Measurements from ENCODE around the gene C7orf57. TPM values are rescaled to one million over a fixed set of nuclear protein-coding genes. Genes with fewer than 3 reads are reported as not detected.

C7orf57 gene
- polyA plus RNA-seq, 4 donors = 0.68 to 1.4 (median 0.75) TPM

DNA sequence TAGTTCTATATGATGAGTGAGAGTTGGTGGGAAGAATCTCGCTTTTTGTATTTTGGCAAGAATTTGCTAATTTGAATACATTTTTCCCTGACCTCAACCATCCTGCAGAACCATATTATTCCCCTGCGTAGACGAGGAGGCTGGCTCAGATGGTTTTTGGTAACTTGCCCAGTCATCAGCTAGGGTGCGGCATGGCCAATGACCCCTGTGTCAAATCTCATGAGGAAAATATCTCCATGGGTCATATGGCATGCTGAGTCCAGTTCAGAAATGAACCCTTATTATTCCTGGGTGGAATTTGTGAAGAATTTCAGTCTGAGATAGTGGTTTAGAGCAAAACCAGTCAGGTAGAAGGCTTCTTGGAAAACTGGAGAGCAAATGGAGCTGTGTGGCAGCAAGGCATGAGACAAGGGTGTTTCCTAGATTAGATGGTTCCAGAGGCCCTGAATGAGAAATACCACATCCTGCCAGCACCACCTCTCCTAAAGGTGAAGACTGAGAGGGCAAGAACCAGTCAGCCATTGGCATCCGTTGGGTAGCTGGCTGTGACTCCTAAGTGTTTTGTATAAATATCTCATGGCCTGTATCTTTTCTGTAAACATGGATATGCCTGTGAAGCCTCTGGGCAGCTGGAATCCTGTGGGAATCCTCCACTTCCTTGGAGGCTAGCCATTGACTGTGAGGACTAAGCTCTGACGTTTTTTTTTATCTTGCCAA is 47.9 kb downstream of the C7orf57 start:
- DNase-seq (ENCODE audit: low read depth in 4 of 4, low spot score in 2 of 4) = no peak

DNA sequence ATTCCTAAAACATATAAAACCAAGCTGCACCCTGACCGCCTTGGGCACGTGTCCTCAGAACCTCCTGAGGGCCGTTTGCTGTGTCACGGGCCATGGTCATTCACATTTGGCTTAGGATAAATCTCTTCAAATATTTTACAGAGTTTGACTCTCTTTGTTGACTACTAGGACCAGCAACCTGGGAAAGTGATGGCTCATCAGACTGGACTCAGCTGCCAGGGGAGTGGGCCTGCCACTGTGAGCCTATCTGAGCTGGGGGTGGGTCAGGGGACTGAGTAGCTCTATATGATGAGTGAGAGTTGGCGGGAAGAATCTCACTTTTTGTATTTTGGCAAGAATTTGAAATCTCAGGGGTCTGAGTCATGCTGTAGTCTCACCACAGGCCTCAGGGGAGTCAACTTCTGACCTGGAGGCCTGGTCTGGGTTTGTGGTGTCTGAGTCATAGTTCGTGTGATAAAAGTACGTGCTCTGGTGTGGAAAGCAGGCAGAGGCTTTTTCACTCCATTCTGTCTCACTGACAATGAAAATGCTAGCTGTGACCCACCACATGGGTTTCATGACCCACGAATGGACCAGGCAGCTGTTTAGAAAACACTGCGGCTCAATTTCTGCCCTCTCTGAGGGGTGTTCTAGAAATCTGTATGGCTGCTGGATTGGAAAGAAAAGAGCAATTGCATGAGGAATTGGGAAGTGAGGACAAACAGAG is 49.5 kb downstream of the C7orf57 start:
- no peak for DNase-seq (ENCODE audit: low read depth in 4 of 4, low spot score in 2 of 4)

DNA sequence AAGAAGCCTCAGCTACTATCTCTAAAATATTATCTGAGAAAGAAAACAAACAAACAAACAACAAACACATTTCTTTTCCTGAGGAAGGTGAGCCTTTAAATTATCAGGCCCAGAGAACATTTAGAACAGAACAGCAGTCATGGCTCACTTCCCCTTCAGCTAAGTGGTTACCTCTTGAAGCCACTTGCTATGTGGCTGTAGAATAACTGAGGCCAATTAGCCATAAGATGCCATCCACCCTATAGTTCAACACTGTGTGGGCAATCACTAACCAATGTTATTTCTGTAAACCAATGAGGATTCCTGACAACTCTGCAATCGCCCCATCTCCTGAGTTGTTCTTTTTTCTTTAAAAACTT is 50.1 kb downstream of the C7orf57 start:
- no peak for DNase-seq (ENCODE audit: low read depth in 4 of 4, low spot score in 2 of 4)

- DNase-seq (ENCODE audit: low read depth in 4 of 4, low spot score in 2 of 4) = no peak
Observed at GRCh38 chr7:48085942-48086341, 50.6 kb downstream of the C7orf57 start.

DNA sequence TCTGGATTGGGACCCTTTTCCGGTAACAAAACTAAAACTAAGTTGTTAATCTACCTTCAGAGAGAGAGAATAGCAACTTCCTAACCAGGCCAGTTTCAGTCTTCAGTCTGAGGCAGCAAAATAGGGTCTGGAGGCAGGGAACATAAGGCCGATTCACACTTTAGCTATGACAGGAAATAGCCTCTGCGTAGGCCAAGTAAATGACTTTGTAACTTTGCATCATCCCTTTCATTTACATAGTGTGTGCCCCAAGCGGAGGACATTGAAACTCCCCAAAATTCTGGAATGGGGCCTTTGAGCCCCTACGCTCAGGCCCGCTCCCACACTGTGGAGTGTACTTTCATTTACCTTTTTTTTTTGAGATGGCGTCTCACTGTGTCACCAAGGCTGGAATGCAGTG is 52.0 kb downstream of the C7orf57 start:
- DNase-seq (ENCODE audit: low read depth in 4 of 4, low spot score in 2 of 4) = no peak

- DNase-seq (ENCODE audit: low read depth in 4 of 4, low spot score in 2 of 4) = peak in 3 of 4 donors; percentile 56 to 79 (median 58)
Observed at GRCh38 chr7:48088559-48089045, 53.3 kb downstream of the C7orf57 start.

- peak in 2 of 4 donors; percentile 19 to 37 for DNase-seq (ENCODE audit: low read depth in 4 of 4, low spot score in 2 of 4)
Observed at GRCh38 chr7:48089046-48090003, 54.0 kb downstream of the C7orf57 start, which contains the start of gene UPP1. UPP1 (plus strand) TSS chr7:48089265; CDS start chr7:48094784, 5,519 bp downstream.

- peak in 2 of 4 donors; percentile 9 to 15 for DNase-seq (ENCODE audit: low read depth in 4 of 4, low spot score in 2 of 4)
Observed at GRCh38 chr7:48090095-48090805, 54.9 kb downstream of the C7orf57 start.

DNA sequence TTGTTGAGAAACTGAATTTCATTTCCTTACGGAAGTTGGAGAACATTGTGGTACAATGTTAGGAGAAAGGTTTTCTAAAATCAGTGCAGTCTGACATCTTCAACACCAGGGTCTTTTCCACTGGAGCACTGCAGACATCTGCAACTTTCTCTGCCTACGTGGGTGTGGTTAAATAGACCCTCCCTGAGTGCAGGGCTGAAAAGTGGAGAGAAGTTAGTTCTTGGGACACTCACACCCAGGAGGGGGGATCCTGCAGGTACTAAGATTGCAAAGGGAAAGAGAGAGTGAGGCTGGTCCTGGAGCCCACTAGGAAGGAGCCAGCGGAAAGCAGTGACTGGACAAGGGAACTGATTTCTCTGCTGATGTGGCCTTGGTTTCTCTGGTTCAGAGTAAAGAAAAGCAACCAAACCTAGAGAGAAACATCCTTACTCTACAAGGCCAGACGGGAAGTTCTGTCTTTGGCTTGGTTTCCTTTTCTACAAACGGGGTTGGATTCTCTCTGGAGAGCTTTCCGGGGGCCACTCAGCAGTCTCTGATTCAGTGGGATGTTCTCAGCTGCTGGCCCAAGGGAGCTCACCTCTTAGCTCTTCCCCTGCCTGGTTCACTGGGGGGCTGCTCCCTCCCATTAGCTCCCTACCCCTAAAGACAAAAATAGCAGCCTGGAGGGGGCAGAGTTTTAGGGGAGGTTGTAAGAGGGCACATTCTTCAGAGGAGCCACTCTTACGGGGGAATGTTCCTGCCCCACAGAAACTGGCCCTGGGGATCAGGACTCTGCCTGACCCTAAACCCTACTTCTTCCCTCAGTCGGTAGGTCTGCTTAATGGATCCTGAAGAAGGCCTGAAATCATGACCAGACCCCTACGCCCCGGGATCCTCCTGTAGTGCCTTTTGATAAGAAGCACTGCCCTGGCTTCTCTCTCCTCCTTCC is 56.4 kb downstream of the C7orf57 start:
- no peak for DNase-seq (ENCODE audit: low read depth in 4 of 4, low spot score in 2 of 4)

DNA sequence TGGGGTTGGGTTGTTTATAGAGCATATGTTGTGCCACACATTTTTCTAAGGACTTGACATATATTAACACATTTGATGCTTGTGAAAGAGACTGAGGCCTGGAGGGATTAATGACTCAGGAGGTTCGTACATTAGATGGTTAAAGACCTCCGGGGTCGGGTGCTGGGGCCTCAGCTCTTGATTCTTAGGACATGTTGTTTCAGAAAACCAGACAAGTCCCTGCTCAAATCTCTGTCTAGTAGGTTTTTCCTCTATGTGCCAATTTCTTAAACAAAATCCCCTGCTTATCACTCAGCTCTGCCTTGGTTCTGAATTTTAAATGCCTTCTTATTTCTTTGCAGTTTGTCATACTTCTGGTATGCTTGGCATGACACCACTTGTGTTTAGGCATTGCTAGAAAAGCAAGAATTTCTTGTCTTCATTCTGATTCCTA is 59.5 kb downstream of the C7orf57 start:
- no peak for DNase-seq (ENCODE audit: low read depth in 4 of 4, low spot score in 2 of 4)

- DNase-seq (ENCODE audit: low read depth in 4 of 4, low spot score in 2 of 4) = no peak
Observed at GRCh38 chr7:48096273-48096672, 60.9 kb downstream of the C7orf57 start.

GRCh38 chr7:48097521-48098231 is 62.3 kb downstream of the C7orf57 start:
- no peak for DNase-seq (ENCODE audit: low read depth in 4 of 4, low spot score in 2 of 4)

- no peak for DNase-seq (ENCODE audit: low read depth in 4 of 4, low spot score in 2 of 4)
Observed at GRCh38 chr7:48098846-48099245, 63.5 kb downstream of the C7orf57 start.

GRCh38 chr7:48099781-48100180 is 64.4 kb downstream of the C7orf57 start:
- no peak for DNase-seq (ENCODE audit: low read depth in 4 of 4, low spot score in 2 of 4)

GRCh38 chr7:48101352-48101751 is 66.0 kb downstream of the C7orf57 start:
- DNase-seq (ENCODE audit: low read depth in 4 of 4, low spot score in 2 of 4) = no peak

GRCh38 chr7:48101968-48102367 is 66.6 kb downstream of the C7orf57 start:
- DNase-seq (ENCODE audit: low read depth in 4 of 4, low spot score in 2 of 4) = no peak

DNA sequence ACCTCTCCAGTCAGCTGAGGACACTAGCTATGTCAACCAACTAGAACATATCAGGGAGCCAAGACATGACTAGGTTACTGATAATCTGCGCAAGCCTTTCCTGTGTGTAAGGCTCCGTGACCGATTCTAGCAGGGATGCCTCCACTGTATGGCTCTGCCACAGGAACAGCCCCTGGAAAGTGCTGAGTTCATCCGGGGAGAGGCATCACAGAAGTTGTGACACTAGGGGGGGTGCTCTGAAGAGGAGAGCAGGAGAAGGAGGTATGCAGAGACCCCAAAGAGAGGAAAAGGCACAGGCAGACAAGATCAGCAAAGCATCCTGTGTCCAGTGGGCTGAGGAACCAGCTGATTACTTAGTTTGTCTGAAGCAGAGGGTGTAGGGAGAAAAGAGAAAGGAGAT is 67.2 kb downstream of the C7orf57 start:
- no peak for DNase-seq (ENCODE audit: low read depth in 4 of 4, low spot score in 2 of 4)

GRCh38 chr7:48105045-48105444 is 69.7 kb downstream of the C7orf57 start:
- DNase-seq (ENCODE audit: low read depth in 4 of 4, low spot score in 2 of 4) = no peak
